Mucosa of rectum (tissue), 2 donors: ENCODE results near the gene CYLC2.

Source experiments
- H3K27ac ChIP-seq, 2 donors: one replicate each; pipeline ENCODE4 v1.7.0; 2013; ENCODE audit warnings: inconsistent platforms in 2 of 2, low read depth in 2 of 2, low read length in 2 of 2
- H3K27me3 ChIP-seq, 2 donors: one replicate each; pipeline ENCODE4 v1.7.0; 2013; ENCODE audit warnings: low read length in 2 of 2; ENCODE audit not compliant: control insufficient read depth in 2 of 2, insufficient read depth in 2 of 2
- H3K36me3 ChIP-seq, 2 donors: one replicate each; pipeline ENCODE4 v1.7.0; 2013; ENCODE audit warnings: low read length in 2 of 2; ENCODE audit not compliant: control insufficient read depth in 2 of 2, insufficient read depth in 2 of 2
- H3K4me1 ChIP-seq, 2 donors: one replicate each; pipeline ENCODE4 v1.7.0; 2013; ENCODE audit warnings: low read length in 2 of 2, mild to moderate bottlenecking in 1 of 2; ENCODE audit not compliant: control insufficient read depth in 2 of 2, insufficient read depth in 2 of 2
- H3K4me3 ChIP-seq, 2 donors: one replicate each; pipeline ENCODE4 v1.7.0; 2013; ENCODE audit warnings: low read length in 2 of 2
- H3K9ac ChIP-seq, 2 donors: one replicate each; pipeline ENCODE4 v1.7.0; 2013; ENCODE audit warnings: low read length in 2 of 2, low read depth in 1 of 2, mild to moderate bottlenecking in 1 of 2
- H3K9me3 ChIP-seq, 2 donors: one replicate each; pipeline ENCODE4 v1.7.0; 2013; ENCODE audit warnings: low read length in 2 of 2; ENCODE audit not compliant: control insufficient read depth in 2 of 2
- donor health status: healthy.
- donor health status: Normal muscosa, but diverticular disease.

The CYLC2 gene

DNA sequence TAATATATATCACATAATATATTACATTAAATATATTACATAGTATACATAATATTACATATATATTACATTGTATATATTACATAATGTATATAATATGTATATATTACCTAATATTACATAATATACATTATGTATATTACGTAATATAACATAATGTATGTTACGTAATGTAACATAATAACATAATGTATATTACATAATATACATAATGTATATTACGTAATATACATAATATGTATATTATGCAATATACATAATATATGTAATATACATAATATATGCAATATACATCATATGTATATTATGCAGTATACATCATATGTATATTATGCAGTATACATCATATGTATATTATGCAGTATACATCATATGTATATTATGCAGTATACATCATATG, 19.1 kb downstream of the CYLC2 start:
- H3K27ac ChIP-seq: no peak overlapping the region
- no peaks in the 10 kb centered on the region for H3K27me3 ChIP-seq
- H3K9me3 ChIP-seq: no peaks in the 10 kb centered on the region
- no peaks in the 10 kb centered on the region for H3K36me3 ChIP-seq
- no peaks in the 10 kb centered on the region for H3K4me1 ChIP-seq
- H3K4me3 ChIP-seq: no peak overlapping the region
- no peak overlapping the region for H3K9ac ChIP-seq

DNA sequence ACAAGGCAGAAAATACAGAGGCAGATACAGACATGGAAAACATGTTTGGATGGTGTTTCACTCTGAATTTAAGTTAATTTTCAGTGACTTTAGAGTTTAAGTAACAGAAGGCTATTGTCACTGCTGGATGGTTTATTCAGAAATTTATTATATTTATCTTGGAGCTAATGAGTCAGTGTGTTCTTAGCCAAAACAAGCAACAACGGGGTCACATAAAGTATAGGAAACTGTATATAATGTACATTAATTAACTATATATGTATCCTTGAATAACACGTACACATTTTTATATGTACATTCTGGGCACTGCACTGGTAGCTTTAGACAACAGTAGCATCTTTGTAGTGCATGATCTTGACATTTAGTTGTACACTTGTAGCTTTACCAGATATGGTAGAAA, 30.7 kb downstream of the CYLC2 start:
- Histone ChIP-seq H3K27me3 (no peaks in the 10 kb centered on the region), H3K4me3 (no peak overlapping the region), H3K27ac (no peak overlapping the region), H3K9ac (no peak overlapping the region), H3K9me3 (no peaks in the 10 kb centered on the region), H3K4me1 (no peaks in the 10 kb centered on the region), H3K36me3 (no peaks in the 10 kb centered on the region)

DNA sequence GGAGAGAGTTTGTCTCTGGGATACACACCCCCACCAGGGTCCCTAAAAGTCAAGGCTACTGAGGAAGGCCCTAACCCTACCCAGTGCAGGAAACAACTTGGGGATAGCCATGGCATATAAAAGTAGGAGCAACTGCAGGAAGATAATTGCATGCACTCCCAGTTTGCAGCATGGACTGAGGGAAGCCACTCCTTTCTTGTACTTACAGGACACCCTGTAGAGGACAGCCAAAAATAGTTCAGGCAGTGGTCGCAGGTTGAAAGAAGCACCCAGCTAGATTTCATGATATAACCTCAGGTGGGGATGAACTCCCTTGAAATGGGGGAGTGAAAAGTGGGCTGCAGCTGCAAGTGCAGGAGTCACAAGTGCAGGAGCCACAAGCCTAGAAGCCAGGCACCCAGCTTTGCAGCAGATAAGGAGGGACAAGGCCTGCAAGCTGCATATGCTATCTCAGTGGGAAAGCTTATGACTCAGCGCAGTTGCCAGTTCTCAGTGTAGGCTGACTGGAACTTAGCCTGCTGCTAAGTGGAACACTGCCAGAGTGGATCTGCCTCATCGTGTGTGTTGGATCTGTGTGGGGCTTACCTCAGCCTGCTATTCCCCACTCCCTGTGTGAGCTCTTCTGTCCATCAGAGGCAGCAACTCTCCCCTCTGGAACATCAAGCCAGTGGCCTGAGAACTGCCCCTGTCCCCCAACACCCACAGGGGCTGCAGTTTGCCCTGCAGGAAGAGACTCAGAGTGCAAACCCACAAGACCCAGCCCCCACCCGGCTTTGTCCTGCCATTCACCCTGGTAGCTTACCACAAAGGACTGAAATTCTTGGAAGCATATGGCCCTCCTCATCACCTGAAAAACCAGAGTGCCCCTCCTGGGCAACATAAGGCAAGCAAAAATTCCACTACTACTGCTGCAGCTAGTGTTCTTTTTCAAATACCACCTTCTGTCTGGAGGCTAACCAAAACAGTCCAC, 42.7 kb downstream of the CYLC2 start:
- H3K27me3 ChIP-seq: no peaks in the 10 kb centered on the region
- no peak overlapping the region for H3K9ac ChIP-seq
- no peak overlapping the region for H3K27ac ChIP-seq
- H3K9me3 ChIP-seq: peaks cover 0 to 2% of the 10 kb centered on the region in 2 donors
- no peak overlapping the region for H3K4me3 ChIP-seq
- H3K4me1 ChIP-seq: no peaks in the 10 kb centered on the region
- no peaks in the 10 kb centered on the region for H3K36me3 ChIP-seq

DNA sequence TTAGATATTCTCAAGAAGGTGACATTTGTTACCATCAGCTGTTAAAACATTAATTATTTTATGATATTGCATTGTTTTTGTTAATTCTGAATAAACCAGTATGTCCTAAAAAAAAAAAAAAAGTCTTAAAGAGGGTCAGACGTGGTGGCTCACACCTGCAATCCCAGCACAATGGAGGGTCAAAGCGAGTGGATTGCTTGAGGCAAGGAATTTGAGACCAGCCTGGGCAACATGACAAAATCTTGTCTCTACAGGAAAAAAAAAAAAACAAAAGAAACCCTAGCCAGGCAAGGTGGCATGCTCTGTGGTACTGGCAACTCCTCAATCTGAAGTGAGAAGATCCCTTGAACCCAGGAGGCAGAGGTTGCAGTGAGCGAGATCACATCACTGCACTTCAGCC, 46.8 kb downstream of the CYLC2 start:
- Histone ChIP-seq H3K9me3 (no peaks in the 10 kb centered on the region), H3K4me1 (no peaks in the 10 kb centered on the region), H3K27ac (no peak overlapping the region), H3K4me3 (no peak overlapping the region), H3K36me3 (no peaks in the 10 kb centered on the region), H3K27me3 (no peaks in the 10 kb centered on the region), H3K9ac (no peak overlapping the region)
